NCI-H460 (cell line): ENCODE results near the gene ZNRD2. TPM values are rescaled to one million over a fixed set of nuclear protein-coding genes. Genes with fewer than 3 reads are reported as not detected.
"Not testable (repeated sequence)": the region's sequence is repeated elsewhere in the genome, so short reads cannot be mapped to it uniquely, and the experiment has no call there.

Experiments
- DNase-seq: peaks from one replicate; pipeline ENCODE4 v3.0.0-alpha.2; 2016; ENCODE audit warnings: low read depth; ENCODE audit errors: extremely low read depth
- polyA plus RNA-seq: library from polyadenylated mRNA; depleted of rRNA; stranded (reverse); fragments of >200 nt; gene quantifications from 2 replicates; pipeline ENCODE4 v1.2.3, GENCODE V29; 2014; cell fraction: nucleus; rRNA removed
- total RNA-seq: library from RNA; depleted of rRNA; stranded (reverse); fragments of >200 nt; shearing (Covaris generic); gene quantifications from 2 replicates; pipeline ENCODE4 v1.2.3, GENCODE V29; 2014; rRNA removed

ZNRD2 gene
- 14.9 and 20.6 TPM in 2 replicates for total RNA-seq
- polyA plus RNA-seq = 31.1 and 40.7 TPM in 2 replicates

DNA sequence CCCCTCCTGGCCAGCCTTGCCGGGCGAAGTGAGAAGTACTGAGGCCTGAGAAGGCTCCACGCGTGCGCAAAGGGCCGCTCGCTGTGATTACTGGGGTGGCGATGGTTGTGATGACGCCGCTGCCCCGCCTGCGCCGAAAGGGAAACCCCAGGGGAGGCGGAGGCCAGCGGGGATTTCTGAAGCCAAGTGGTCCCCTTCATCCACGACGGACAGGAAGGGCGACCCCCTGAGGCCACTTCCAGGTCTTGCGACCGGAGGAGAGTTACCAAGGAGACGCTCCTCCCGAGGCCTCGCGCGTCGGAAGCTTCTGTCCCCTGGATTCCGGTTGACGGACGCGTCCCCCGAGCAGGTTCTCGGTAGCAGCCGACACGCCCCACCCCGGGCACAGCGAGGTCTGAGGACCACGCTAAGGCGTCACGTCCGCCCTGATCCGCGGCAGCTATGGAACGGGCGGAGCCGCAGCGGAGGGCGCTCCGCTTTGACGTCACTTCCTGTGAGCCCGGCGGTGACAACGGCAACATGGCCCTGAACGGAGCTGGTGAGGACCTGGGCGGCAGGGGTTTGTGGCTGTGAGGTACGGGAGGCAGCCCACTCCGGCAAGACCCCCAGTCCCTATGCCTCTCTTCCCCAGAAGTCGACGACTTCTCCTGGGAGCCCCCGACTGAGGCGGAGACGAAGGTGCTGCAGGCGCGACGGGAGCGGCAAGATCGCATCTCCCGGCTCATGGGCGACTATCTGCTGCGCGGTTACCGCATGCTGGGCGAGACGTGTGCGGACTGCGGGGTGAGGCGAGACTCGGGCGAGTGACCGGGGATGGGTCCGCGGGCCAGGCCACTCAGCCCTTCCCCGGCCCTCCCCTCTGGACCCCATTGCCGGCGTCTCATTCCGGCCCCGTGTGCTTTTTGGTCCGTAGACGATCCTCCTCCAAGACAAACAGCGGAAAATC, at the start of gene ZNRD2:
ZNRD2 (plus strand) TSS at position 505 of the 946 bp plus-strand sequence; CDS start at position 520, 15 bp downstream.
- DNase-seq = peak; percentile 95

- DNase-seq = not testable (repeated sequence)
These were observed 48.3 kb upstream of the ZNRD2 start for GRCh38 chr11:65521777-65522521.

DNA sequence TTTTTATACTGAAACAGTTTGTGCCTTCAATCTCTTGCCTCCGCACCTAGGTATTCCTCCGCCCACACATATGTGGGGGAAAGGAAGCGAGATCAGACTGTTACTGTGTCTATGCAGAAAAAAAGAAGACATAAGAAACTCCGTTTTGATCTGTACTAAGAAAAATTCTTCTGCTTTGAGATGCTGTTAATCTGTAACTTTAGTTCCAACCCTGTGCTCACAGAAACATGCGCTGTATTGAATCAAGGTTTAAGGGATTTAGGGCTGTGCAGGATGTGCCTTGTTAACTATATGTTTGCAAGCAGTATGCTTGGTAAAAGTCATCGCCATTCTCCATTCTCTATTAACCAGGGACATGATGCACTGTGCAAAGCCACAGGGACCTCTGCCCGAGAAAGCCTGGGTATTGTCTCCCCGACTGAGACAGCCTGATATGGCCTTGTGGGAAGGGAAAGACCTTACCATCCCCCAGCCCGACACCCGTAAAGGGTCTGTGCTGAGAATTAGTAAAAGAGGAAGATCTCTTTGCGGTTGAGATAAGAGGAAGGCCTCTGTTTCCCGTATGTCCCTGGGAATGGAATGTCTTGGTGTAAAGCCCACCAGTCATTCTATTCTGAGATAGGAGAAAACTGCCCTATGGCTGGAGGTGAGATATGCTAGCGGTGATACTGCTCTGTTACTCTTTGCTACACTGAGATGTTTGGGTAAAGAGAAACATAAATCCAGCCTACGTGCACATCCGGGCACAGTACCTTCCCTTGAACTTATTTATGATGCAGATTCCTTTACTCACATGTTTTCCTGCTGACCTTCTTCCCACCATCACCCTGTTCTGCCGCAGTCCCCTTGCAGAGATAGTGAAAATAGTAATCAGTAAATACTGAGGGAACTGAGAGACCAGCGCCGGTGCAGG, 47.3 kb upstream of the ZNRD2 start:
- not testable (repeated sequence) for DNase-seq

DNA sequence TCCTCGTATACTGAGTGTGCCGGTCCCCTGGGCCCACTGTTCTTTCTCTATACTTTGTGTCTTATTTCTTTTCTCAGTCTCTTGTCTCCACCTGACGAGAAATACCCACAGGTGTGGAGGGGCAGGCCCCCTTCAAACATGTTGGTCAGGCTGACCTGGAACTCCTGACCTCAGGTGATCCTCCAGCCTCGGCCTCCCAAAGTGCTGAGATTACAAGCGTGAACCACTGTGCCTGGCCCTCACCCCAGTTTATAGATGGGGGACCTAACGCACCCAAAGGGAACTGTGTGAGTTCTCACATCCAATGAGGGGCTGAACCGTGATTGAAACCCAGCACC, 46.7 kb upstream of the ZNRD2 start:
- not testable (repeated sequence) for DNase-seq

DNA sequence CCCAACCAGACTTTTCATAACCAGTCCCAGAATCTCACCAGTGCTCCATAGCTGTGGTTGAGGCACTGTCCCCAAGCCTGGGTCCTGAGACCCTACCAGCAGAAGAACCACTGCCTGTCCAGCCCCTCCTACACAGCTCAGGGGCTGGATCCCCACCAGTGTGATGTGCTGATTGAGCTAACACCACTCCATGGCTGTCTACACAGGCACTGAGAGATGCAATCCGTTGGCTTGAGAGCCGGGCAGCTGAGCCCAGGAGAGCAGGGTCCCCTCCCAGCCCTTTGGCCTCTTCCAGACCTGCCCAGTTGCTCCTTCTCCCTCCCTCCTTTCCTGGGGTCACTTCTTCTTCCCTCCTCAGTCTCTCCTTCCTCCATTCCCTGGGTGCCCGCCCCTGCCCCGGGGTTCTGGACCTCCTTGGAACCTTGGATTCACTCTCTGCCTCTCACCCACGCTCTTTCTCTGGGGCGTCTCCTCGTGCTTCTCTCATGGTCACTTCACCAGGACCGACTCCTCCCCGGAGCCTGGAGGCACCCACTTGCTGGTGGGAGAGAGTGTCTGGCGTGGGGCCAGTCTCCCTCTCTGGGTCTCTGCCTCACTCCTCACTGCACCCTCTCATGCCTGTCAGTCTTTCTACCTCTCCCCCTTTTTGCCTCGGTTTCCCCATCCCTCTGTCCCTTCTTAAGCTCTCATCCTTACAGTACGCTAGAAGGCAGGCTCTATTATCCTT, 46.1 kb upstream of the ZNRD2 start:
- DNase-seq = no peak

DNA sequence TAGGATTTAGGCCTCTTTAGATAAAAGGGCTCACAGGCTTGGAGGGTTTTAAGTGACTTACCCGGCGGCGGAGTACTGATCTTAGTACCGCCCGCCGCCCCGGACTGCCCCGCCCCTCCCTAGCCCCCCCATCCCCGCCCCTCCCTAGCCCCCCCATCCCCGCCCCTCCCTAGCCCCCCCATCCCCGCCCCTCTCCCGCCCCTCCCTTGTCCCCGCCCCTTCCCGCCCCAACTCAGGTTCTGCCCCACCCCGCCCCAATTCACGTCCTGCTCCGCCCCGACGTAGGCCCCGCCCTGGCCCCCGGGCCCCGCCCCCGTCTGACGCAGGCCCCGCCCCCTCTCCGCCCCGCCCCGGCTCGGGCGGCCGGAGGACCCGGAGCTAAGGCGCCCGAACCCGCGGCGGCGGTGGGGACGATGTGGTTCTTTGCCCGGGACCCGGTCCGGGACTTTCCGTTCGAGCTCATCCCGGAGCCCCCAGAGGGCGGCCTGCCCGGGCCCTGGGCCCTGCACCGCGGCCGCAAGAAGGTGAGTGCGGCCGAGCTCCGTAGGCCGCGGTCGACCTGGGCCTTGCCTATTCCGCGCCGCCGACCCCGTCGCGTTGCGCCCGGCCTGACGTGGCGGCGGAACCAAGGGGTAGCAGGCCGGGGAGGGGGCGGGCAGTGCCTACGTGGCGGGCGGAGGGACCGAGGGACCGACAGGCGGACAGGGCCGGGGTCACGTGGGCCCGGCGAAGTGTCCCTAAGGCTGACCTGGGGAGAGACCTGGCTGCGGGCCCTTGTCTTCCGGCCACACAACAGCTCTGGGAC, 45.3 kb upstream of the ZNRD2 start, which contains the start of gene SCYL1:
SCYL1 (plus strand) TSS at position 343 of the 805 bp plus-strand sequence; CDS start at position 414, 71 bp downstream.
- DNase-seq = peak; percentile 60

- DNase-seq = no peak
These were observed 44.5 kb upstream of the ZNRD2 start for GRCh38 chr11:65525546-65526480.

DNA sequence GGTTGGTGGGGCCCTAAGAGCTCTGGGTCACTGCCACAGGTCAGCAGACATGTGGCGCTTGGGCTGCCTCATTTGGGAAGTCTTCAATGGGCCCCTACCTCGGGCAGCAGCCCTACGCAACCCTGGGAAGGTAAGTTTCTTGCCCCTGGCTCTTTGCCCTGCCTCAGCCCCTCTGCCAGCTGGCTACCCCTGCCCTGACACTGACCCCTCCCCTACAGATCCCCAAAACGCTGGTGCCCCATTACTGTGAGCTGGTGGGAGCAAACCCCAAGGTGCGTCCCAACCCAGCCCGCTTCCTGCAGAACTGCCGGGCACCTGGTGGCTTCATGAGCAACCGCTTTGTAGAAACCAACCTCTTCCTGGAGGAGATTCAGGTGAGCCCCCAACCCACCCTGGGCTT, 43.5 kb upstream of the ZNRD2 start:
- DNase-seq = no peak

GRCh38 chr11:65528819-65529350, 41.4 kb upstream of the ZNRD2 start:
- DNase-seq = no peak

GRCh38 chr11:65529475-65530156, 40.7 kb upstream of the ZNRD2 start:
- no peak for DNase-seq

GRCh38 chr11:65530157-65530496, 40.1 kb upstream of the ZNRD2 start:
- no peak for DNase-seq

- no peak for DNase-seq
These were observed 37.8 kb upstream of the ZNRD2 start for GRCh38 chr11:65532388-65533064.

DNA sequence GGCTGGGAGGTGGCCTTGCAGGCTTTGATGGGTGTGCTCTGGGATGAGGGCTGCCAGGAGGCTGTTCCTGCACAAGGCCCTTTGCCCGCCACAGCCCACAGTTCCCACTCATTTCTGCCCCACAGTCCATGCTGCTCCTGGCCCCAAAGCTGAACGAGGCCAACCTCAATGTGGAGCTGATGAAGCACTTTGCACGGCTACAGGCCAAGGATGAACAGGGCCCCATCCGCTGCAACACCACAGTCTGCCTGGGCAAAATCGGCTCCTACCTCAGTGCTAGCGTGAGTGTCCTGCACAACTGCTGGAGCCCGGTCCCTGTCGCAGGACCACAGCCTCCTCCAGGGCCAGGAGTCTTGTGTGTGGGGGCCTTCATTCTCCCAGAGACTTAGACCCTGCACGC, 35.2 kb upstream of the ZNRD2 start:
- no peak for DNase-seq

- DNase-seq = no peak
These were observed 33.6 kb upstream of the ZNRD2 start for GRCh38 chr11:65536412-65537295.

DNA sequence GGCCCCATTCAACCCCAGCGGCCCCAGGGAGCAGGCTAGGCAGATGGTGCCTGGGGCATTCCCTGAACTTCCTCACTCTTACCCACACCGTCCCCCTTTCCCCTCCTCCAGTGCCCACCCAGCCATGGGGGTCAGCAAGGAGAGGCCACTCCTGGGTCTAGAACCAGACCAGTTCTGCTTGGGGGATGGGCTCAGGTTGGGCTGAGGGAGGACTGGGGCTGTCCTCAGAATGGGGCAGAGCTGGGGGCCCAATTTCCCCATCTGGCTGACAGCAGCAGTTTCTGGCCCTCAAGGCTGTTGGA, 33.0 kb upstream of the ZNRD2 start:
- no peak for DNase-seq
